Fibroblast of lung (primary cell): ENCODE results near the gene KIF1B. TPM values are rescaled to one million over a fixed set of nuclear protein-coding genes. Genes with fewer than 3 reads are reported as not detected.

Source experiments
- DNase-seq, 2 donors: peaks; one replicate each; pipeline versions ENCODE4 v3.0.0 to v3.0.0-alpha.2; 2010; ENCODE audit warnings: low read depth in 2 of 2
- H2AFZ ChIP-seq: 2 replicates; pipeline ENCODE4 v1.5.1; 2012; ENCODE audit warnings: low read length, control low read depth, inconsistent platforms
- H3K27ac ChIP-seq: 2 replicates; pipeline ENCODE4 v1.5.1; 2011; ENCODE audit warnings: low read length, control low read depth; ENCODE audit not compliant: insufficient read depth
- H3K27me3 ChIP-seq: 2 replicates; pipeline ENCODE4 v1.5.1; 2011; ENCODE audit warnings: mild to moderate bottlenecking, low read length; ENCODE audit not compliant: control insufficient read depth, insufficient read depth
- H3K36me3 ChIP-seq: 2 replicates; pipeline ENCODE4 v1.5.1; 2011; ENCODE audit warnings: low read length; ENCODE audit not compliant: control insufficient read depth, insufficient read depth
- H3K4me1 ChIP-seq: 2 replicates; pipeline ENCODE4 v1.5.1; 2011; ENCODE audit warnings: low read length; ENCODE audit not compliant: control insufficient read depth, insufficient read depth; ENCODE audit errors: extremely low read depth
- H3K4me2 ChIP-seq: 2 replicates; pipeline ENCODE4 v1.5.1; 2011; ENCODE audit warnings: low read length, control low read depth; ENCODE audit not compliant: insufficient read depth; ENCODE audit errors: extremely low read depth
- H3K4me3 ChIP-seq, 4 experiments: fragments of 200-600 bp in 1 of 4; sonication (generic) in 1 of 4; replicated peaks in 1 of 4; 2 replicates each; pipeline ENCODE4 v1.5.1; 2011 to 2016; ENCODE audit warnings: low read length in 4 of 4, low read depth in 3 of 4, mild to moderate bottlenecking in 3 of 4, control low read depth in 2 of 4, inconsistent platforms in 1 of 4, mixed read lengths in 1 of 4; ENCODE audit not compliant: insufficient read depth in 1 of 4; ENCODE audit errors: control extremely low read depth in 1 of 4
- H3K79me2 ChIP-seq: 2 replicates; pipeline ENCODE4 v1.5.1; 2012; ENCODE audit warnings: mild to moderate bottlenecking, low read length, inconsistent platforms; ENCODE audit not compliant: control insufficient read depth, insufficient read depth
- H3K9ac ChIP-seq: 2 replicates; pipeline ENCODE4 v1.5.1; 2011; ENCODE audit warnings: mild to moderate bottlenecking, low read length, control low read depth; ENCODE audit not compliant: insufficient read depth
- H3K9me3 ChIP-seq: 2 replicates; pipeline ENCODE4 v1.5.1; 2012; ENCODE audit warnings: low read depth, low read length; ENCODE audit not compliant: control insufficient read depth, insufficient read depth
- H4K20me1 ChIP-seq: 2 replicates; pipeline ENCODE4 v1.5.1; 2011; ENCODE audit warnings: low read length; ENCODE audit not compliant: control insufficient read depth, insufficient read depth; ENCODE audit errors: extremely low read depth
- CTCF ChIP-seq, 2 donors: IDR thresholded peaks in 1 of 2; conservative IDR thresholded peaks in 1 of 2; 1 replicate in 1 of 2; 2 replicates in 1 of 2; pipeline ENCODE4 v1.5.1; 2011 to 2012; ENCODE audit warnings: low read length in 2 of 2, control low read depth in 1 of 2, inconsistent platforms in 1 of 2, low read depth in 1 of 2, mild to moderate bottlenecking in 1 of 2
- EZH2 ChIP-seq: IDR thresholded peaks from 2 replicates; pipeline ENCODE4 v1.5.1; 2012; ENCODE audit warnings: low read length, control low read depth, mild to moderate bottlenecking; ENCODE audit errors: missing control alignments
- polyA plus RNA-seq, 2 donors: library from polyadenylated mRNA; depleted of rRNA in 1 of 2; stranded (reverse) in 1 of 2; unstranded in 1 of 2; fragments of >200 nt; gene quantifications; 2 replicates each; pipeline ENCODE4 v1.2.1, GENCODE V29; 2011 to 2012; ENCODE audit warnings: missing spikeins in 1 of 2
- total RNA-seq: library from RNA; depleted of rRNA; stranded (reverse); fragments of >200 nt; gene quantifications from 2 replicates; pipeline ENCODE4 v1.2.1, GENCODE V29; 2014

The KIF1B gene
- total and polyA plus RNA-seq, 2 donors (not counting 1 experiment from before 2014, with no cell fraction given), result 23.6 to 34.3 TPM

- no peak for DNase-seq
- H3K9me3 ChIP-seq, result no peaks in the 10 kb centered on the region
- no peak overlapping the region for H2AFZ ChIP-seq
- H3K4me2 ChIP-seq, result no peak overlapping the region
- no peaks in the 10 kb centered on the region for H3K4me1 ChIP-seq
- no peaks in the 10 kb centered on the region for H3K27me3 ChIP-seq
- TF ChIP-seq EZH2 (no peak), CTCF (conservative IDR thresholded peaks at IDR 0.05 in 1 of 2, IDR thresholded peaks at IDR 0.05 in 1 of 2; ENCODE audit: low read depth in 1 of 2, low read length in 2 of 2) (no peak)
- no peaks in the 10 kb centered on the region for H3K79me2 ChIP-seq
- H3K36me3 ChIP-seq, result peaks cover 6% of the 10 kb centered on the region
- no peak overlapping the region for H3K9ac ChIP-seq
- H3K4me3 ChIP-seq, result no peak overlapping the region
- H4K20me1 ChIP-seq, result no peaks in the 10 kb centered on the region
- H3K27ac ChIP-seq, result no peak overlapping the region
These were observed 81.8 kb downstream of the KIF1B start for GRCh38 chr1:10292188-10292587.

DNA sequence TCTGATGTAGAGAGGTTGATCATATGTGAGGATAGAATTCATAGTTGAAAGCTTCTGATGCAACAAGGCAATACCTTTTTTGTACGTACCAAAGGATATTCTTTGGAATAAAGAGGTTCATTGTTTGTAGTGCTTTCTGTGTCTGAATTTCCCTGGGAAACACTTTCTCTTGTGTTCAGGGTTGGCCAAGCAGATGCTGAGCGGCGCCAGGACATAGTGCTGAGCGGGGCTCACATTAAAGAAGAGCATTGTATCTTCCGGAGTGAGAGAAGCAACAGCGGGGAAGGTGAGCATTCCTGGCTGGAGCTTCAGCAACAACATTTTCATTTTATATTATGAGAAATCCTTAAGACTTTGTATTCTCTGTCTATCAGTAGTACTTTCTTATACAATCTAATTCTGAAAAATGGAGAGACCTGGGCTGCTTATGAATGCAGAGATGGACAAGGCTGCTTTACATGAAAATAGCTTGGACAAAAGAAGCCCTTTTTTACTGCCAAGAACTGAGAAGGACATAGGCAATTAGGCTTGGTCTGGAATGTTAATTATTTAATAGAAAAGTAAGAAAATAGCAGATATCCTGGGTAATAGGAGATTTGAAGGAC lies 85.2 kb downstream of the KIF1B start:
- Histone ChIP-seq H3K4me1 (no peaks in the 10 kb centered on the region), H3K4me2 (no peak overlapping the region), H3K79me2 (no peaks in the 10 kb centered on the region), H2AFZ (no peak overlapping the region), H3K36me3 (peaks cover 6% of the 10 kb centered on the region), H3K27ac (no peak overlapping the region), H4K20me1 (no peaks in the 10 kb centered on the region), H3K9me3 (no peaks in the 10 kb centered on the region), H3K4me3 (no peak overlapping the region), H3K9ac (no peak overlapping the region), H3K27me3 (no peaks in the 10 kb centered on the region)
- no peak for TF ChIP-seq EZH2
- TF ChIP-seq CTCF (conservative IDR thresholded peaks at IDR 0.05 in 1 of 2, IDR thresholded peaks at IDR 0.05 in 1 of 2; ENCODE audit: low read depth in 1 of 2, low read length in 2 of 2), result no peak
- DNase-seq, result no peak

DNA sequence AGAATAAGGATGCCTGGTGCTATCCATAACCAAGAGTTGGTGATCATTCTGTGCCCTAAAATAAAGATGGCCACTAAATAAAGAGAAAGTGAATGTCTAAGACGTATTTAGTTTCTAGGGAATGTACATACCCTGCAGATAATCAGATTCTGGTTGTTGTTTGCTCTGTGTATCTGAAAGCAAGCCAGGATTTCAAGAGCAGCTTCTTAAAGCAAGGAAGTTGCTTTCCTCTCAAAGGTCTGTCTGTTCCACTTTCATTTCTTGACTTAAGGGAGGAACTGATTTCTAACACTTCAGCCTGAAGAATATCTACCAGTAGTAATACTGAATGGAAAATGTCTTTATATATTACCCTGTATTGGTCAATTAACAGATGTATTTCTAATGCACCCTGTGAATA lies 88.8 kb downstream of the KIF1B start:
- no peak overlapping the region for H3K27ac ChIP-seq
- no peaks in the 10 kb centered on the region for H3K4me1 ChIP-seq
- H3K79me2 ChIP-seq, result no peaks in the 10 kb centered on the region
- no peak overlapping the region for H3K9ac ChIP-seq
- no peaks in the 10 kb centered on the region for H3K9me3 ChIP-seq
- H3K4me3 ChIP-seq, result no peak overlapping the region
- no peak for TF ChIP-seq CTCF (conservative IDR thresholded peaks at IDR 0.05 in 1 of 2, IDR thresholded peaks at IDR 0.05 in 1 of 2; ENCODE audit: low read depth in 1 of 2, low read length in 2 of 2)
- TF ChIP-seq EZH2, result no peak
- no peak overlapping the region for H3K4me2 ChIP-seq
- H3K27me3 ChIP-seq, result no peaks in the 10 kb centered on the region
- DNase-seq, result no peak
- H2AFZ ChIP-seq, result no peak overlapping the region
- no peaks in the 10 kb centered on the region for H4K20me1 ChIP-seq
- peaks cover 13% of the 10 kb centered on the region for H3K36me3 ChIP-seq
